ENCODE data around the gene BATF.

The BATF gene

DNA sequence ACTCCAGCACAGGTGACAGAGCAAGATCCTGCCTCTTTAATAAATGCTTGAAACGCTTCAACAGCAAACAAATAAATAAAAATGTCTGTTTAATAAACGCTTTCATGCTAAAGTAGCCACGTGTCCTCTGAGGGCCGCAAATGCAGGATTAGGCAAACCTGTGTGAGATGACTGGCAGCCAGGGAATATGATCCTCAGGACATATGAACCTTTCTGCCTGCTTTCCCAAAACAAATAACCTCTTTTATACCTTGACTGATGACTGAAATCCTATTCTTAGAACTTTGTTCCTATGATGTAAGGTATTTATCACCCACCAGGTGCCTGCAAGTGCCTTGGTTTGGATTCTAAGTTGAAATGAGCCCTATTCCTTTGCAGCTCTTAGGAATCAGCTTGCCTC, 41.7 kb downstream of the BATF start:
- peak; percentile 70 for DNase-seq

- DNase-seq, result no peak
These were observed 42.8 kb downstream of the BATF start for GRCh38 chr14:75565056-75565455.

- DNase-seq, result no peak
These were observed 44.1 kb downstream of the BATF start for GRCh38 chr14:75566321-75566720.

- DNase-seq, result no peak
These were observed 44.5 kb downstream of the BATF start for GRCh38 chr14:75566752-75567151.

DNA sequence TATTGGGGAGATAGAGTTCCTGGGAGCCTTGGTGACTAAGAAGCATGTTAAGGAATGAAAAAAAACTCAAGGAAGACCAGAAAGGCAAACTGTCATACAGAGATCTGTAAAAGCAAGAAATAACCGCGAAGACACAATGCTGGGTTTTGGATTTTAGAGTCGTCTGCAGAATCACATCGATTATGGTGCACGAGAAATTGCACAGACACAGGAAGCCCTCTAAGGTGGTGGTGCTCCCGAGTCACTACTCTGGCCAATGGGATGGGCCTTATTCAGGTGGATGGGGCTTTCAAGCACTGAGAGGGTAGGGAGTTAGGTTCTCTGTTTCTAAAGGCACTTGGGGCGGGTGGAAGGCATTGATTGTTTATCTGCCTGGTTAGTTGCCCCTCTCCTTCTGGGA, 45.9 kb downstream of the BATF start:
- DNase-seq, result no peak

DNA sequence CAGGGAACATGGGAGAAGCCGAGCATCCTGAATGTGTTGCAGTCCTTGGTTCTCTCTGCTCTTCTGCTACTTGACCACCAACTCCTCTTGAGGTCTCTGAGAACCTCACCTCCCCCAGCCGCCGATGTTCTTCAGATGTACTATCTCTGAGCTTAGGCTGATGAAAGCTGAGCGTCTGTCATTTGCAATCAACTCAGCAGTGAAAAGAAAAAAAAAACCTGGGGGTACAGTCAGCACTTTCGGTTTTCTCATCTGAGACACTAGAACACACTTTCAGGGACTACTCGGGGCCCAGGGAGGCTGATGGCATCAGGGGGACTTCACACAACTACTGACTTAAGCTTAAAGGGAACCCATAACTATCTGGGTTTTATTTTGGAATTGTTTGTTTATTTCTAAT, 46.5 kb downstream of the BATF start:
- no peak for DNase-seq

DNA sequence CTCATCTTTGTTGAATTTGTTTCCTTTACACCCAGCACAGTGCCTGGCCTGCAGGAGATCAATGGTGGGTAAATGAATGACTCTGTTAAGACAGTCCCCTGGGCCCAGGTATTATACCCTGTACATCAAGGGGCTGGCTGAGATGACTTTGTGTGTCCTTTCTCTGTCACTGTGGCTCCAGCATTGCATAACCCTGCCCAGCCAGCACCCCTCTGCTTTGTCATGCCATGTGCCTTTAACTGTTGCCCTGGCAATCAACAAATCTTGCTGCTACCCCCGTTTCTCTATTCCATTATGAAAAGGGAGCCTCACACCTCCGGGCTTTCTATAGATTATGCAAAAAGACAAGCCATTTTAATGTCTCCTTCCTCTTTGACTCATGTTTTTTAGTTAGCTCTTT, 48.5 kb downstream of the BATF start:
- DNase-seq, result no peak

DNA sequence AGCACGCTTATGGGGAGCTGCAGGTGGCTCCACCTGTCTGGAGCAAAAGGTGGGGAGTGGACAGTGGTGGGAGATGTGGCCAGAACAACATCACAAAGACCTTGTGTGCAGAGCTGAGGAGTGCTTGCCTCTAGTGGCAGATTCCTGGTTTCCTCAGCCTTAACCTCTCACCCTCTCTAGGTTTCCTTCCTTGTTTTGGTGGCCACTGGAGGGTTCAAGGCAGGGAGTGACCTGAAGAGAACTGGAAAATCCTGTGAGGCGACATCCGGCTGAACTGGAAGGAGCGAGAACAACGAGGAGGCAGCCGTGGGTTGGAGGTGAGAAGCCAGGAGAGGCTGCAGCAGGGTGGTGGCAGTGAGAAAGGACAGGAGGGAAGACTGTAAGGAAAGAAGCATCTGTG, 49.8 kb downstream of the BATF start:
- DNase-seq, result no peak

GRCh38 chr14:75577090-75577489, 54.8 kb downstream of the BATF start:
- DNase-seq, result no peak

- peak; percentile 77 for DNase-seq
These were observed 55.4 kb downstream of the BATF start for GRCh38 chr14:75577729-75578101.

- peak; percentile 35 for DNase-seq
These were observed 56.0 kb downstream of the BATF start, which contains the start of gene FLVCR2 for GRCh38 chr14:75578102-75578785. Gene FLVCR2, plus strand, starts transcription at chr14:75578620. Its CDS starts 353 bp downstream, at chr14:75578973.

DNA sequence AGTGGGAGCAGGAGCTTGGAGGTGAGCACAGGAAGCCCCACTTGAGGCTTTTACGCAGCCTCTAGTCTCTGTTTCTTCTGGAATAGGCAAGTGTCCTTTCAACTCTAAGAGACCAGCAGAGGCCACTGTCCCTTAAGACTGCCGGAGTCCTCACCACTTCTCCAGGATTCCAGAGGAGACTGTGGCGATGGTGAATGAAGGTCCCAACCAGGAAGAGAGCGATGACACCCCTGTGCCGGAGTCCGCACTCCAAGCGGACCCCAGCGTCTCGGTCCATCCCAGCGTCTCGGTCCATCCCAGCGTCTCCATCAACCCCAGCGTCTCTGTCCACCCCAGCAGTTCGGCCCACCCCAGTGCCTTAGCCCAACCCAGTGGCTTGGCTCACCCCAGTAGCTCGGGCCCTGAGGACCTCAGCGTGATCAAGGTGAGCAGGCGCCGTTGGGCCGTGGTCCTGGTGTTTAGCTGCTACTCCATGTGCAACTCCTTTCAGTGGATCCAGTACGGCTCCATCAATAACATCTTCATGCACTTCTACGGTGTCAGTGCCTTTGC, 56.6 kb downstream of the BATF start:
- no peak for DNase-seq

DNA sequence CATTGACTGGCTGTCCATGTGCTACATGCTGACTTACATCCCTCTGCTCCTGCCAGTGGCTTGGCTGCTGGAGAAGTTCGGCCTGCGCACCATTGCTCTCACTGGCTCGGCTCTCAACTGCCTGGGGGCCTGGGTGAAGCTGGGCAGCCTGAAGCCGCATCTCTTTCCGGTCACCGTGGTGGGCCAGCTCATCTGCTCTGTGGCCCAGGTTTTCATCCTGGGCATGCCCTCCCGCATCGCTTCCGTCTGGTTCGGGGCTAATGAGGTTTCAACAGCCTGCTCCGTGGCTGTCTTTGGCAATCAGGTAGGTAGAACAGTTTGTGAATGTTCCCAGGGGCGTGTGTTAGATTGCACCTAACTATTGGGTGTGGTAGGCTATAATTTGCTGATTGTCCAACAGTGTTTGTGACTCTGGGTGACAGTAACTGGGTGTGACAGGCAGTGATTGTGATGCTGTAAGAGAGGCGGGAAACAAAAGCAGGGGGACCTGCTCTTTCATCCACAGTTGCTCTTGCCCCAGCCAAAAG, 57.1 kb downstream of the BATF start:
- no peak for DNase-seq

DNA sequence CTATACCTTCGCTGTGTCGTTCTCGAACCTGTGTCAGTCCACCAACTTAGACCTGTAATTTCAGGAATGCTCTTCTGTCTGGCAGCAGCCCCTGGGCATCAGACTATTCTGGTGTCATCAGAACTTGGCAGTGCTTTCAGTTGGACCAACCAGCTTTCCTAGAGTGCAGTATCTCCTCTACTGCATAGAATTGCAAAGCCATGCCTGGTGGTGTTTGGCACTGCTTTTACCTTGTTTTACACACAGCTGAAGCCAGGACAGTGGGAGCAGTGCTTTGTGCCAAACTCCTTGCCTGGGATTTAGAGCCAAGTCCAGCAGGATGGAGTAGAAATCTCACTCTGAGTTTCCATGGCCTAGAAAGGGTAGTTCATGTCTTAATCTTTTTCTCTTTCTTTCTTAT, 57.6 kb downstream of the BATF start:
- no peak for DNase-seq

- no peak for DNase-seq
These were observed 65.1 kb downstream of the BATF start for GRCh38 chr14:75587388-75587787.

DNA sequence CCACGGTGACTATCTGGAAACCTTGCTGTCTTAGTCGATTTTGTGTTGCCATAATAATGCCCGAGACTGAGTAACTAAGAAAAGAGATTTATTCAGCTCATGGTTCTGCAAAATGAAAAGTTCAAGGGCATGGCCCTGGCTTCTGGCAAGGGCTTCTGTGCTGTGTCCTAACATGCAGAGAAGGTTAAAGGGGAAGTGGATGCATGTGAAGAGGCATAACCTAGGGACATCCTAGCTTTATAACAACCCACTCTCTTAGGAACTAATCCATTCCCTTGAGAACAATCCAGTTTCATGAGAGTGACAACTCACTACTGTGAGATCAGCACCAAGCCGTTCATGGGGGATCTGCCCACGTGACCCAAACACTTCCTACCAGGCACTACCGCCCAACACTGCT, 67.7 kb downstream of the BATF start:
- DNase-seq, result no peak

DNA sequence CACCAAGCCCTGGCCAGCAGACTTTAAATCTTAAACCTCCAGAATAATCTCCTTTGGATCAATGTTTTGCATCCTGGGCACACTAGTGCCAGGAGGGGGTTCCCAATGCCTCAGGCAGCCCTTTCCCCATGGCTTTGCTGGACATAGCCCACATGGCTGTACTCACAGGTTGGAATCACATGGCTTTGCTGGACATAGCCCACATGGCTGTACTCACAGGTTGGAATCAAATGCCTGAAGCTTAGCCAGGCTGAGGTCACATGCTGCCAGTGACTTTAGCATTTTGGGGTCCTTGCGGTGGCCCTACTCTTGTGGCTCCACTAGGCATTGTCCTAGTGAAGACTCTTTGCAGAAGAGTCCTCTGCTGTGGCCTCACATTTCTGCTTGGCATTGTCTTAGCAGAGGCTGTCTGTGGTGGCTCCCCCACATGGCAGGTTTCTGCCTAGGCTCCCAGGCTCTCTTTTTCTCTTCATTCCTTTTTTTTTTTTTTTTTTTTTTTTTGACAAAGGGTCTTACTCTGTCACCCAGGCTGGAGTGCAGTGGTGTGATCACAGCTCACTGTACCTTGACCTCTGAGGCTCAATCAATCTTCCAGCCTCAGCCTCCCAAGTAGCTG, 69.2 kb downstream of the BATF start:
- no peak for DNase-seq

GRCh38 chr14:75591987-75592575, 69.8 kb downstream of the BATF start:
- no peak for DNase-seq

DNA sequence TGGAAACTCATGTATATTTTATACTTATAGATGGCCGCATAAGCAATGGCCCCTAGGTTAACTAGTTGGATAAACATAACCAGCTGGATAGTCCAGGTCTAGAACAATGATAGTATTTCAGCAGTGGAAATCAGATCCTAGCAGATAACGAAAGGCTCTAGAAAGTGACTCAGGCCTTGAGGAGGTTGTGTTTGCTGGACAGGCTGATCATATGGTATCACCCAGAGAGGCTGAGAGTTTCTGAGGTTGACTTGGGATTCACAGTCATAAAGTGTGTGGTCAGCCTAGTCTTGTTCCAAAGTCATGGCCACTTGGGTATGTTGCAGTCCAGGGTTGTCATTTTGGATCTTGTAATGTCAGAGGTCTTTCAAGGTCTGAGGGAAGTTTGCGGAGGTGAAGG, 73.0 kb downstream of the BATF start:
- DNase-seq, result no peak

All from NCI-H510A treated with DMSO at 0.1 percent for 48 hours (cell line).